ENCODE results near the gene ARID3A.

Gene ARID3A

GRCh38 chr19:932648-933552 lies 7.1 kb downstream of the ARID3A start:
- DNase-seq (ENCODE audit: low spot score): no peak

GRCh38 chr19:933553-933882 lies 7.7 kb downstream of the ARID3A start:
- DNase-seq (ENCODE audit: low spot score): no peak

GRCh38 chr19:934197-934840 lies 8.5 kb downstream of the ARID3A start:
- no peak for DNase-seq (ENCODE audit: low spot score)

GRCh38 chr19:934865-935479 lies 9.1 kb downstream of the ARID3A start:
- DNase-seq (ENCODE audit: low spot score): no peak

- no peak for DNase-seq (ENCODE audit: low spot score)
Measured at GRCh38 chr19:936175-936546, 10.3 kb downstream of the ARID3A start.

- DNase-seq (ENCODE audit: low spot score): no peak
Measured at GRCh38 chr19:937259-937694, 11.4 kb downstream of the ARID3A start.

- DNase-seq (ENCODE audit: low spot score): no peak
Measured at GRCh38 chr19:938233-938923, 12.5 kb downstream of the ARID3A start.

- DNase-seq (ENCODE audit: low spot score): no peak
Measured at GRCh38 chr19:939439-939838, 13.6 kb downstream of the ARID3A start.

GRCh38 chr19:939922-940321 lies 14.1 kb downstream of the ARID3A start:
- no peak for DNase-seq (ENCODE audit: low spot score)

- peak; percentile 94 for DNase-seq (ENCODE audit: low spot score)
Measured at GRCh38 chr19:940591-941291, 14.9 kb downstream of the ARID3A start.

GRCh38 chr19:941292-942132 lies 15.7 kb downstream of the ARID3A start:
- DNase-seq (ENCODE audit: low spot score): no peak

- DNase-seq (ENCODE audit: low spot score): no peak
Measured at GRCh38 chr19:942133-942645, 16.4 kb downstream of the ARID3A start.

GRCh38 chr19:943551-944170 lies 17.8 kb downstream of the ARID3A start:
- no peak for DNase-seq (ENCODE audit: low spot score)

GRCh38 chr19:944171-944567 lies 18.3 kb downstream of the ARID3A start:
- no peak for DNase-seq (ENCODE audit: low spot score)

- DNase-seq (ENCODE audit: low spot score): no peak
Measured at GRCh38 chr19:944663-945241, 18.9 kb downstream of the ARID3A start.

GRCh38 chr19:945401-946252 lies 19.8 kb downstream of the ARID3A start:
- no peak for DNase-seq (ENCODE audit: low spot score)

GRCh38 chr19:947090-947706 lies 21.4 kb downstream of the ARID3A start:
- DNase-seq (ENCODE audit: low spot score): no peak

- no peak for DNase-seq (ENCODE audit: low spot score)
Measured at GRCh38 chr19:947707-948539, 22.1 kb downstream of the ARID3A start.
